ENCODE data around the gene TMEM18.

DNA sequence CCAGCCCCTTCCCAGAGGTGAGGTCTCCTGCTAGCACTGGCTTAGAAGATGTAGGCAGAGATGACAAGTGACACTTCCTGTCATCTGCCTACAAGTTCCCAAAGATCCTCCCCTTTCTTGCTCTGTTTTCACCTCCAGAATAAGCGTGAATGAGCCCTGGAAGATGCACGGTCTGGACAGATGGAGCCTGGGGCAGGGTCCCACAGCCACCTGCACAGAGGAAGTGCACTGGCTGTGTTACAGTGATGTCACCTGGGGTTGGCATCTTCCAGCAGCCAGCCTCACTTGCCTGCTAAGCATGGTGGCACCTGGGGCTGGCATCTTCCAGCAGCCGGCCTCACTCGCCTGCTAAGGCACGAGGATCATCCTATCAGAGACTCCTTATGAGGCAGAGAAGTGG, 32.3 kb downstream of the TMEM18 start:
- TF ChIP-seq ARNT (IDR thresholded peaks at IDR 0.05) (no peak), ELF4 (IDR thresholded peaks at IDR 0.05) (no peak), BHLHE40 (IDR thresholded peaks at IDR 0.05; ENCODE audit: borderline replicate concordance) (no peak)
- TF ChIP-seq, protein P1, sequence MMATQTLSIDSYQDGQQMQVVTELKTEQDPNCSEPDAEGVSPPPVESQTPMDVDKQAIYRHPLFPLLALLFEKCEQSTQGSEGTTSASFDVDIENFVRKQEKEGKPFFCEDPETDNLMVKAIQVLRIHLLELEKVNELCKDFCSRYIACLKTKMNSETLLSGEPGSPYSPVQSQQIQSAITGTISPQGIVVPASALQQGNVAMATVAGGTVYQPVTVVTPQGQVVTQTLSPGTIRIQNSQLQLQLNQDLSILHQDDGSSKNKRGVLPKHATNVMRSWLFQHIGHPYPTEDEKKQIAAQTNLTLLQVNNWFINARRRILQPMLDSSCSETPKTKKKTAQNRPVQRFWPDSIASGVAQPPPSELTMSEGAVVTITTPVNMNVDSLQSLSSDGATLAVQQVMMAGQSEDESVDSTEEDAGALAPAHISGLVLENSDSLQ (IDR thresholded peaks at IDR 0.05), result no peak
